ENCODE results near the gene SHROOM2. TPM values are rescaled to one million over a fixed set of nuclear protein-coding genes. Genes with fewer than 3 reads are reported as not detected.

Gene SHROOM2
- polyA plus RNA-seq, 1 donor: 7.0 TPM

DNA sequence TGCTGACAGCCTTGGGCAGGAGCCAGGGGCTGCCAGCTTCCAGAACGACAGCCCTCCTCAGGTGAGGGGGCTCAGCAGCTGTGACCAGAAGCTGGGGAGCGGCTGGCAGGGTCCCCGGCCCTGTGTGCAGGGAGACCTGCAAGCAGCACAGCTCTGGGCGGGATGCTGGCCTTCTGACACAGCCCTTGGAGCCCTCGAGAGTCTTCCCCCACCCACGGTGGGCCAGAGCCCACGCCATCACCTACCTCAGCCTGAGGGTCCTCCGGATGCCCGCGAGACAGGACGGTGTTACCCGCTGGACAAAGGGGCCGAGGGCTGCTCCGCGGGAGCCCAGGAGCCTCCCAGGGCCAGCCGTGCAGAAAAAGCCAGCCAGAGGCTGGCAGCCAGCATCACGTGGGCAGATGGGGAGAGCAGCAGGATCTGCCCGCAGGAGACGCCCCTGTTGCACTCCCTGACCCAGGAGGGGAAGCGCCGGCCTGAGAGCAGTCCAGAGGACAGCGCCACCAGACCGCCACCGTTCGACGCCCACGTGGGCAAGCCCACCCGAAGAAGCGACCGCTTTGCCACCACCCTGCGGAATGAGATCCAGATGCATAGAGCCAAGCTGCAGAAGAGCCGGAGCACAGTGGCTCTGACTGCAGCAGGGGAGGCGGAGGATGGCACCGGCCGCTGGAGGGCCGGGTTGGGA is 109.1 kb downstream of the SHROOM2 start:
- Histone ChIP-seq H3K4me3 (ENCODE audit: low read length) (no peak overlapping the region), H3K27me3 (ENCODE audit: control insufficient read depth, insufficient read depth, low read length) (no peaks in the 10 kb centered on the region), H3K36me3 (ENCODE audit: control insufficient read depth, insufficient read depth, low read length) (peaks cover 2% of the 10 kb centered on the region), H3K9me3 (ENCODE audit: control insufficient read depth, low read depth, low read length) (peaks cover 3% of the 10 kb centered on the region), H3K27ac (ENCODE audit: low read length) (no peak overlapping the region), H3K4me1 (ENCODE audit: control insufficient read depth, insufficient read depth, low read length) (peaks cover 3% of the 10 kb centered on the region)
- no CpG with 5 or more reads among the region's 36 CpGs for WGBS (ENCODE audit: insufficient coverage, low lambda C conversion rate)
- no peak for DNase-seq

DNA sequence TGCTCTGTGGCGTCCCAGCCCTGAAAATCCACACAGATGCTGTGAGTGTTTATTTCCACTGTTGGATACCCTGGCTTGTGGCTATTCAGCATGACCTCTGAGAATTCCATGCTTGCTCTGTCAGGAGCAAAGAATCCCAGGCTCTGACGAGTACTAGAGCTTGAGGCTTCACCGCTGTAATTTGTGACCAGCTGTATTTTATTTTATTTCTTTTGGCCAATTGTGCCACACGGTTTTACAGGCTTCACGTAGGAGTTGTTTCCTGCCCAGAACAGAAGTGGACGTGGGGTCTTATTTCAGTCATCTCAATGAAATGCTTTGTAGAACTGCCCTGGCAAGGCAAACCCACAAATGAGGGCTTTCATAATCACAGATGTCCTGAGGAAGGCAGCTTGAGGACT is 111.5 kb downstream of the SHROOM2 start:
- no peak overlapping the region for H3K27ac ChIP-seq (ENCODE audit: low read length)

DNA sequence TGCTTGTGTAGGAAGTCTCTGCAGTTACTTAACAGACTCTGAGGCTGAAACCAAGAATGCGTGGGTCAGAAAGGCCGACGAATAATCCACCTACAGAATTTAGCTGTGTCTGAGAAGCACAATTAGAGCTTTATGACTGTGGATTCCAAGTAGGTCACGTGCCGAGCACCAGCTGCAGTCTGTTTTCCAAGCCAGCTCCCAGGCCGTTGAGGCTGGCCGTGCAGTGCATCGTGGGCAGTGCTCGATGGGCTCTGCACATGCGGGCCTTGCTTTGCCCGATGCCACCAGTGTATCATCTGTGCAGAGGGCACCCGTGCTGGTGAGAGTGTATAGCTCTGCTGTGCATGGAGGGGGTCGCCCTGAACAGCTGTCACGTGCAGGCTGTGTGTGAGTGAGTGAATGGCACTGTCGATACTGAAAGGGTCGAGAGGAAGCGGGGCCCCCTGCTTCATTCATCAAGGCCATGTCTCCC is 113.4 kb downstream of the SHROOM2 start:
- Histone ChIP-seq H3K4me3 (ENCODE audit: low read length) (no peak overlapping the region), H3K27ac (ENCODE audit: low read length) (no peak overlapping the region), H3K27me3 (ENCODE audit: control insufficient read depth, insufficient read depth, low read length) (no peaks in the 10 kb centered on the region), H3K9me3 (ENCODE audit: control insufficient read depth, low read depth, low read length) (no peaks in the 10 kb centered on the region), H3K36me3 (ENCODE audit: control insufficient read depth, insufficient read depth, low read length) (peaks cover 2% of the 10 kb centered on the region), H3K4me1 (ENCODE audit: control insufficient read depth, insufficient read depth, low read length) (peaks cover 3% of the 10 kb centered on the region)
- no CpG with 5 or more reads among the region's 17 CpGs for WGBS (ENCODE audit: insufficient coverage, low lambda C conversion rate)
- peak; percentile 13 to 23 for DNase-seq

More for the DNA sequence above, 111.5 kb downstream of the SHROOM2 start:
- WGBS (ENCODE audit: insufficient coverage, low lambda C conversion rate): no CpG with 5 or more reads among the region's 6 CpGs
- H3K36me3 ChIP-seq (ENCODE audit: control insufficient read depth, insufficient read depth, low read length): peaks cover 2% of the 10 kb centered on the region
- no peak overlapping the region for H3K4me3 ChIP-seq (ENCODE audit: low read length)
- no peaks in the 10 kb centered on the region for H3K27me3 ChIP-seq (ENCODE audit: control insufficient read depth, insufficient read depth, low read length)
- no peak for DNase-seq
- H3K9me3 ChIP-seq (ENCODE audit: control insufficient read depth, low read depth, low read length): no peaks in the 10 kb centered on the region
- H3K4me1 ChIP-seq (ENCODE audit: control insufficient read depth, insufficient read depth, low read length): peaks cover 3% of the 10 kb centered on the region

DNA sequence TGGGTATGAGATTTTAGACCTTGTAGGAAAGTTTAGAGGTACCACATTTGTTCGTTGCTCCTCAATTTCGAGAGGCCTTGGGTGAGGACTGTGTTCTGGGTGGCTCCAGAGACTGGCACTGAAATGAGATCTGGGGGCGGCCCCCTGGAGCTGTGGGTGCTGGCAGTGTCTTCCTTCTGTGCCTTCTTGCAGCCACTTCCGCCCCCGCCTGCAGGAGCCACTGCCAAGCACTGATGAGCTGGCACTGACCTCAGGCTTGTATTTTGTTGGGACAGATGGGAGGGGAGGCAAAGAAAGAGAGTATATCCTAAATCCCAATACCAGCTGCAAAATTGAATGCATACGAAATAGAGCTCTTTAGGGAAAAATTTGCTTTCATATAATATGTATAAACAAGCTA is 116.4 kb downstream of the SHROOM2 start:
- no peaks in the 10 kb centered on the region for H3K27me3 ChIP-seq (ENCODE audit: control insufficient read depth, insufficient read depth, low read length)
- no peak for DNase-seq
- no peak overlapping the region for H3K27ac ChIP-seq (ENCODE audit: low read length)
- no peak overlapping the region for H3K4me3 ChIP-seq (ENCODE audit: low read length)
- peaks cover 3% of the 10 kb centered on the region for H3K4me1 ChIP-seq (ENCODE audit: control insufficient read depth, insufficient read depth, low read length)
- no peaks in the 10 kb centered on the region for H3K36me3 ChIP-seq (ENCODE audit: control insufficient read depth, insufficient read depth, low read length)
- no peaks in the 10 kb centered on the region for H3K9me3 ChIP-seq (ENCODE audit: control insufficient read depth, low read depth, low read length)
- no CpG with 5 or more reads among the region's 6 CpGs for WGBS (ENCODE audit: insufficient coverage, low lambda C conversion rate)

DNA sequence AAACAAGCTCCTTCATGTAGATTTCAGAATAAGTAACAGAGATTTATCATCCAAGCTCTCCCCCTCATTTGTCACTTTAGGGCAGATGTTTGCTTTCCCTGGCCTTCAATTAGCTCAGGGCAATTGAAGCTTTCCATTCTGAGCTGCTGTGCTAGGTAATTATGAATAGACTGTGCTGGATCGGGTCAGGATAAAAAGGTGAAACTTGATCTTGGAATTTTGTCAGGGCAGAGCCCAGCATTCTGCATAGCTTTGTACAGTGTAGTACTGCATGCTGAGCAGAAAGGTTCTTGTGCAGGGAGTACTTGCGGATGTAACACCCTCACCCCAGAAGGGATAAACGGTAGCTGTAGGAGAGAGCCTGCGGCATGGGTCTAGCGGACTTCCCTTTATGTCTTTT is 116.9 kb downstream of the SHROOM2 start:
- no peak overlapping the region for H3K27ac ChIP-seq (ENCODE audit: low read length)
- no peak for DNase-seq
- H3K4me3 ChIP-seq (ENCODE audit: low read length): no peak overlapping the region
- H3K27me3 ChIP-seq (ENCODE audit: control insufficient read depth, insufficient read depth, low read length): no peaks in the 10 kb centered on the region
- H3K4me1 ChIP-seq (ENCODE audit: control insufficient read depth, insufficient read depth, low read length): peaks cover 3% of the 10 kb centered on the region
- WGBS (ENCODE audit: insufficient coverage, low lambda C conversion rate): no CpG with 5 or more reads among the region's 5 CpGs
- H3K36me3 ChIP-seq (ENCODE audit: control insufficient read depth, insufficient read depth, low read length): no peaks in the 10 kb centered on the region
- no peaks in the 10 kb centered on the region for H3K9me3 ChIP-seq (ENCODE audit: control insufficient read depth, low read depth, low read length)

DNA sequence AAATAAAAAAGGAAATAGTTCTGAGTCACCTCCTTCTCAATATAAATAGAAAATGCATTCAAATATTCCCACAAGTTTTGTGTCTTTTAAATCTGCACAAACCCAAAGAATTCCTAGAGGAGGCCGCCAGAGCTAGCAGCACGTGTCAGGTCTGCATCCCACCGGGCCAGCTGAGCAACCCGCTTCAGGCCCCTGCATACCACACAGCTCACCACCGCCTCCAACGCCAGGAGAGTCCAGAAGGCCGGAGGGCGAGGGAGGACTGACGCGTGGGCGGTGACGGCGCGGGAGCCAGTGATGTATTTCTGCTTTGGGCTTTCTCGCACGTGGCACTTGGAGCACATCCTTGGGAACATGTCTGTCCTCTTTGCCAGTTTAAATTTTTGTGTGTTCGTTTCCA is 119.1 kb downstream of the SHROOM2 start:
- Histone ChIP-seq H3K4me1 (ENCODE audit: control insufficient read depth, insufficient read depth, low read length) (no peaks in the 10 kb centered on the region), H3K27me3 (ENCODE audit: control insufficient read depth, insufficient read depth, low read length) (no peaks in the 10 kb centered on the region), H3K36me3 (ENCODE audit: control insufficient read depth, insufficient read depth, low read length) (peaks cover 2% of the 10 kb centered on the region), H3K4me3 (ENCODE audit: low read length) (no peak overlapping the region), H3K27ac (ENCODE audit: low read length) (no peak overlapping the region), H3K9me3 (ENCODE audit: control insufficient read depth, low read depth, low read length) (no peaks in the 10 kb centered on the region)
- no CpG with 5 or more reads among the region's 17 CpGs for WGBS (ENCODE audit: insufficient coverage, low lambda C conversion rate)
- DNase-seq: no peak

DNA sequence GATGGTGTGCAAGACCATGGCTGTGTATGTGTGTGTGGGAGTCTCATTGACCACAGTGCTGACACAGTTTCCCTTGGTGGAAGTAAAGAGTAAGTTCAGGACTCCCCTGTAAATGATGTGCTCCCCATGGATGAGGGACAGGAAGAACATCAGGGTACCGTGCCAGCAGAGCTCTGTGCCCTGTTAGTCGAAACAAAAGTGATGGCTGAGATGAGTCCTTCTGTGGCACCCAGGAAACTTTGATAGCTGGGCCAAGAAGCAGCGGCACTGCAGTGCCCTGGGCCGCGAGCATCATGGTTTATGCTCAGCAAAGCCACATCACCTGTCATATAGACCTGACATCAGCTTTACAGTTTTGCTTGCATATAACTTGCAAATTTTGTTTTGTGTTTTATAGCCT is 119.5 kb downstream of the SHROOM2 start:
- Histone ChIP-seq H3K4me1 (ENCODE audit: control insufficient read depth, insufficient read depth, low read length) (no peaks in the 10 kb centered on the region), H3K36me3 (ENCODE audit: control insufficient read depth, insufficient read depth, low read length) (peaks cover 2% of the 10 kb centered on the region), H3K4me3 (ENCODE audit: low read length) (no peak overlapping the region), H3K27ac (ENCODE audit: low read length) (no peak overlapping the region), H3K27me3 (ENCODE audit: control insufficient read depth, insufficient read depth, low read length) (no peaks in the 10 kb centered on the region), H3K9me3 (ENCODE audit: control insufficient read depth, low read depth, low read length) (no peaks in the 10 kb centered on the region)
- no peak for DNase-seq
- WGBS (ENCODE audit: insufficient coverage, low lambda C conversion rate): no CpG with 5 or more reads among the region's 5 CpGs

DNA sequence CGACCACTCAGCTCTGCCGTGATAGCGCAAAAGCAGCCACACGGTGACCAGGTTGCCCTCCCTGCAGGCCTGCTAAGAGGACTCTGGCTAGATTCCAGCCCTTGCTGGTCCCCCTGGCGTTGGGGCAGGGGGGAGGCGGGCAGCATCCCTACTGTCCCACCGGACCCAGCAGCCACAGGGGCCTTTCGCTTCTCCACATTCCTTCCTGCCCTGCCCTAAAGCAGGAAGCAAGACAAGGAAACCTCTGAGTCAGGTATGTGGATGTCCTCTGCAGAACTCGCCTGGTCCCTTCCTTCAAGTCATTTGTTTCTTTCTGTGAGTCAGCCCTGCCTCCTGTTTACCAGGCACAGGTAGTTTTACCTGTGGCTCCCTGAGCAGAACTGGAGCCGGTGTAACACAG is 120.7 kb downstream of the SHROOM2 start:
- Histone ChIP-seq H3K4me3 (ENCODE audit: low read length) (no peak overlapping the region), H3K4me1 (ENCODE audit: control insufficient read depth, insufficient read depth, low read length) (no peaks in the 10 kb centered on the region), H3K27ac (ENCODE audit: low read length) (no peak overlapping the region), H3K36me3 (ENCODE audit: control insufficient read depth, insufficient read depth, low read length) (peaks cover 2% of the 10 kb centered on the region), H3K27me3 (ENCODE audit: control insufficient read depth, insufficient read depth, low read length) (no peaks in the 10 kb centered on the region), H3K9me3 (ENCODE audit: control insufficient read depth, low read depth, low read length) (no peaks in the 10 kb centered on the region)
- DNase-seq: no peak
- WGBS (ENCODE audit: insufficient coverage, low lambda C conversion rate): no CpG with 5 or more reads among the region's 10 CpGs

DNA sequence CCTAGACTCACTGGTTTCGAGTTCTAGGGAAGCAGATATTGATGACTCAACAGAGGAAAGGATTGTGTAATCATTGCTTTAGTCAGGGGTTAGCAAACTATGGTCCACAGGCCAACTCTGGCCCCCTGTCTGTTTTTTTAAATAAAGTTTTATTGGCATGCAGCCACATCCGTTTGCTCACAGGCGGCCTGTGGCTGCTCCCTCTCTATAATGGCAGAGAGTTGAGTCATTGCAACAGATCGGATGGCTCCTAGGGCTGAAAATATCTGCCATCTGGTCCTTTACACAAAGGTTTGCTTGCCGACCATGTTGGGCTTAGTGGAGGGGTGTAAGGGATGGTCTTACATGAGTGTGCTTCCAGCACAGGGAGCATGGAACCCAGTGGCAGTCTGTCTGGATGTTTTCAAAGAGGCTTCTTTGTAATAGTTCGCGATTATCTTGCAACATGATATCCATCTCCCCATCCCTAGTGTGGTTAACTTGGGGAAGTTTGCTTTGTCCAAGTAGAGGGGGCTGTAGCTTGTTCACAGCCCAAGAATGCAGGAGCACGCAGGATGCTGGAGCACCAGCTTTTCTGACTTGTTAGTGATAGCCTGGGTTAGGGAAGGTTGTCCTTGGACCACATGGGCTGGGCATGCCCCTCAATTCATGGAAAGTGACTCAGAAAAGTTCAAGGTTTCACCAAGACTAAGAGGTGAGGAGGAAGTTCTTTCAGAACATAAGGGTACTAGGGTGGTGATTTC is 121.6 kb downstream of the SHROOM2 start:
- Histone ChIP-seq H3K27me3 (ENCODE audit: control insufficient read depth, insufficient read depth, low read length) (no peaks in the 10 kb centered on the region), H3K27ac (ENCODE audit: low read length) (no peak overlapping the region), H3K4me1 (ENCODE audit: control insufficient read depth, insufficient read depth, low read length) (no peaks in the 10 kb centered on the region), H3K9me3 (ENCODE audit: control insufficient read depth, low read depth, low read length) (no peaks in the 10 kb centered on the region), H3K4me3 (ENCODE audit: low read length) (no peak overlapping the region), H3K36me3 (ENCODE audit: control insufficient read depth, insufficient read depth, low read length) (peaks cover 2% of the 10 kb centered on the region)
- no peak for DNase-seq
- no CpG with 5 or more reads among the region's 8 CpGs for WGBS (ENCODE audit: insufficient coverage, low lambda C conversion rate)

DNA sequence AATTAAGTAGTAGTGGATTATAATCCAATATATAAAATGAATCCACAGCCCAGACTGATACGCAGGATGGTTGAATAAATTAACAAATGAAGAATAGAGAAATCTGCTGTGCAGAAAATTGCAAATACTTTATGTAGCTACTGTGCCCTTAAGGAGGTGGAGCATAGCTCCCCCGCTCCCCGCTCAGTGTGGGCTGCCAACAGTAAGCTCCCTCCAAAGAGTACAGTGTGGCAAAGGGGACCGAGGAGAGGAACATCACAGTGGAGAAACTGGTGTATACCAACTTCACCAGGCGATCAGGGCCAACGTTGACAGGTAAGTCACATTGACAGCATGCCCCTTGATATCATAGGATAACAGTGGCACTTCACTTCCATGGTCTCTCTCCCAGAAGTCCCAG is 123.0 kb downstream of the SHROOM2 start:
- no peaks in the 10 kb centered on the region for H3K9me3 ChIP-seq (ENCODE audit: control insufficient read depth, low read depth, low read length)
- H3K4me3 ChIP-seq (ENCODE audit: low read length): no peak overlapping the region
- DNase-seq: no peak
- H3K4me1 ChIP-seq (ENCODE audit: control insufficient read depth, insufficient read depth, low read length): no peaks in the 10 kb centered on the region
- H3K27ac ChIP-seq (ENCODE audit: low read length): no peak overlapping the region
- H3K27me3 ChIP-seq (ENCODE audit: control insufficient read depth, insufficient read depth, low read length): no peaks in the 10 kb centered on the region
- H3K36me3 ChIP-seq (ENCODE audit: control insufficient read depth, insufficient read depth, low read length): peaks cover 2% of the 10 kb centered on the region
- no CpG with 5 or more reads among the region's 6 CpGs for WGBS (ENCODE audit: insufficient coverage, low lambda C conversion rate)
